Thoracic aorta (tissue), 2 donors: ENCODE data around the gene TTBK2. TPM values are rescaled to one million over a fixed set of nuclear protein-coding genes. Genes with fewer than 3 reads are reported as not detected.

ENCODE experiments used
- ATAC-seq: fragments of 150-250 bp; one replicate; pipeline ENCODE4 v1.8.0; 2017; ENCODE audit warnings: low read depth; ENCODE audit not compliant: insufficient number of reproducible peaks, low FRiP score
- DNase-seq: peaks from one replicate; pipeline ENCODE4 v3.0.0-alpha.2; 2020; ENCODE audit warnings: low spot score
- H3K27ac ChIP-seq, 2 donors: fragments of 200-600 bp; sonication (generic); 1 replicate in 1 of 2; 2 replicates in 1 of 2; pipeline ENCODE4 v1.5.1; 2016; ENCODE audit warnings: mild to moderate bottlenecking in 2 of 2, moderate library complexity in 2 of 2
- H3K27me3 ChIP-seq: fragments of 200-600 bp; sonication (generic); replicated peaks from 2 replicates; pipeline ENCODE4 v1.6.0; 2016; ENCODE audit warnings: mild to moderate bottlenecking; ENCODE audit not compliant: insufficient read depth
- H3K36me3 ChIP-seq: fragments of 200-600 bp; sonication (generic); one replicate; pipeline ENCODE4 v1.5.1; 2016
- H3K4me1 ChIP-seq, 2 donors: fragments of 200-600 bp; sonication (generic); 1 replicate in 1 of 2; 2 replicates in 1 of 2; pipeline versions ENCODE4 v1.5.1 to v1.6.0; 2016; ENCODE audit warnings: low read depth in 2 of 2, mild to moderate bottlenecking in 1 of 2; ENCODE audit not compliant: control insufficient read depth in 1 of 2
- H3K4me3 ChIP-seq: fragments of 200-600 bp; sonication (generic); 2 replicates; pipeline ENCODE4 v1.5.1; 2016; ENCODE audit warnings: mild to moderate bottlenecking
- H3K9me3 ChIP-seq: fragments of 200-600 bp; sonication (generic); 2 replicates; pipeline ENCODE4 v1.5.1; 2016
- CTCF ChIP-seq: fragments of 200-600 bp; sonication (generic); IDR thresholded peaks from one replicate; pipeline ENCODE4 v1.5.1; 2019; ENCODE audit warnings: antibody characterized with exemption
- total RNA-seq, 2 donors: library from RNA; depleted of rRNA; stranded (reverse); fragments of >200 nt; gene quantifications; one replicate each; pipeline versions ENCODE4 v1.1.0 to v1.2.3, GENCODE V29; 2016

The TTBK2 gene
- total RNA-seq, 2 donors from 2014 or later, result 22.3 to 52.4 TPM

- DNase-seq, result no peak
- Histone ChIP-seq H3K4me3 (no peak overlapping the region), H3K36me3 (peaks cover 47% of the 10 kb centered on the region), H3K27ac (peak overlapping the region; percentile 64 to 77), H3K27me3 (no peaks in the 10 kb centered on the region), H3K4me1 (peaks cover 0 to 18% of the 10 kb centered on the region in 2 donors), H3K9me3 (no peaks in the 10 kb centered on the region)
- peak; percentile 48 for ATAC-seq
- TF ChIP-seq CTCF, result no peak
Observed at GRCh38 chr15:42721916-42722315, 198.7 kb downstream of the TTBK2 start.

GRCh38 chr15:42721016-42721415 is 199.6 kb downstream of the TTBK2 start:
- Histone ChIP-seq H3K27ac (peak overlapping the region; percentile 64 to 77), H3K4me1 (peaks cover 0 to 18% of the 10 kb centered on the region in 2 donors), H3K9me3 (no peaks in the 10 kb centered on the region), H3K27me3 (no peaks in the 10 kb centered on the region), H3K4me3 (no peak overlapping the region), H3K36me3 (peaks cover 40% of the 10 kb centered on the region)
- DNase-seq, result no peak
- TF ChIP-seq CTCF, result no peak
- ATAC-seq, result no peak

- Histone ChIP-seq H3K9me3 (no peaks in the 10 kb centered on the region), H3K27ac (peak overlapping the region; percentile 64 to 77)
- DNase-seq, result no peak
Observed at GRCh38 chr15:42720071-42720470, 200.5 kb downstream of the TTBK2 start.

GRCh38 chr15:42719043-42719442 is 201.5 kb downstream of the TTBK2 start:
- ATAC-seq (no peak), DNase-seq (no peak)
- H3K4me1 ChIP-seq, result peaks cover 0 to 18% of the 10 kb centered on the region in 2 donors
- no peaks in the 10 kb centered on the region for H3K9me3 ChIP-seq
- H3K27ac ChIP-seq, result no peak overlapping the region
- peaks cover 24% of the 10 kb centered on the region for H3K36me3 ChIP-seq
- no peak for TF ChIP-seq CTCF
- H3K4me3 ChIP-seq, result no peak overlapping the region
- no peaks in the 10 kb centered on the region for H3K27me3 ChIP-seq

More at GRCh38 chr15:42720071-42720470, 200.5 kb downstream of the TTBK2 start:
- peaks cover 33% of the 10 kb centered on the region for H3K36me3 ChIP-seq
- ATAC-seq, result no peak
- no peak for TF ChIP-seq CTCF
- peaks cover 0 to 18% of the 10 kb centered on the region in 2 donors for H3K4me1 ChIP-seq
- no peak overlapping the region for H3K4me3 ChIP-seq
- no peaks in the 10 kb centered on the region for H3K27me3 ChIP-seq

- H3K9me3 ChIP-seq, result no peaks in the 10 kb centered on the region
- no peak overlapping the region for H3K4me3 ChIP-seq
- no peak for TF ChIP-seq CTCF
- DNase-seq, result no peak
- peaks cover 0 to 8% of the 10 kb centered on the region in 2 donors for H3K4me1 ChIP-seq
- H3K36me3 ChIP-seq, result peaks cover 18% of the 10 kb centered on the region
- no peaks in the 10 kb centered on the region for H3K27me3 ChIP-seq
- H3K27ac ChIP-seq, result no peak overlapping the region
- ATAC-seq, result no peak
Observed at GRCh38 chr15:42716626-42717025, 204.0 kb downstream of the TTBK2 start.
